ENCODE measurements around the gene MYOM1.

DNA sequence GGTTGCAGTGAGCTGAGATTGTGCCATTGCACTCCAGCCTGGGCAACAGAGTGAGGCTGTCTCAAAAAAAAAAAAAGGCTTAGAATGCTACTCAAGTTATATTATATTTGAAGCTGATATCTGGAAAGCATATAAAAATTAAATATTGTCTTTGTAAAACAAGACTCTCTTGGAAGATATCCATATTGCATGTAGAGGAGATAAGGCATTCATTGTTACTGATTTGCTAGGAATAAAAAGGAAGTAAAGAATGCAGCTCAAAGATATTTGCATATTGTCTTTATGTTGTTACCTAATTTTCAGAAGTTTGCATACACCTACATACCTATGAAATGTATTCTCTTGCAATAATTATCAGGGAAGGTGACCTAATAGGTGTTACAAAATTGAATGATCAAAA, 79.4 kb downstream of the MYOM1 start:
- TF ChIP-seq CTCF (IDR thresholded peaks at IDR 0.05; ENCODE audit: insufficient read depth, low read depth, low read length) (no peak), EZH2 (IDR thresholded peaks at IDR 0.05; ENCODE audit: insufficient read depth, low read length) (no peak)

All from astrocyte (in vitro differentiated cells and primary cell).